Sigmoid colon (tissue), 7 donors: ENCODE measurements around the gene VDR. TPM values are rescaled to one million over a fixed set of nuclear protein-coding genes. Genes with fewer than 3 reads are reported as not detected.
A peak's percentile ranks its signal among the peaks of the same experiment; 100 is the strongest.

Experiments
- DNase-seq: peaks from one replicate; pipeline ENCODE4 v3.0.0-alpha.2; 2019
- H3K27ac ChIP-seq, 4 donors: fragments of 200-600 bp; sonication (generic); one replicate each; pipeline ENCODE4 v1.5.1; 2016 to 2019; ENCODE audit warnings: mild to moderate bottlenecking in 1 of 4
- H3K27me3 ChIP-seq, 3 donors: fragments of 200-600 bp; sonication (generic); one replicate each; pipeline ENCODE4 v1.5.1; 2019; ENCODE audit warnings: mild to moderate bottlenecking in 1 of 3
- H3K36me3 ChIP-seq, 4 donors: fragments of 200-600 bp; sonication (generic); one replicate each; pipeline ENCODE4 v1.5.1; 2016 to 2019
- H3K4me1 ChIP-seq, 4 donors: fragments of 200-600 bp; sonication (generic); one replicate each; pipeline ENCODE4 v1.5.1; 2017 to 2019
- H3K4me3 ChIP-seq, 4 donors: fragments of 200-600 bp; sonication (generic); one replicate each; pipeline ENCODE4 v1.5.1; 2017 to 2019; ENCODE audit warnings: mild to moderate bottlenecking in 2 of 4, moderate library complexity in 1 of 4
- H3K9me3 ChIP-seq, 4 donors: fragments of 200-600 bp in 3 of 4; sonication (generic) in 3 of 4; one replicate each; pipeline versions ENCODE4 v1.5.1 to v1.6.1; 2013 to 2019
- EP300 ChIP-seq, 4 donors: sonication (generic); formaldehyde crosslinking; IDR thresholded peaks; one replicate each; pipeline ENCODE4 v1.6.1; 2017; ENCODE audit warnings: antibody characterized with exemption in 4 of 4
- POLR2A ChIP-seq, 2 donors: fragments of 450-650 bp; IDR thresholded peaks; one replicate each; pipeline ENCODE4 v1.6.1; 2016; ENCODE audit warnings: antibody characterized with exemption in 2 of 2, mild to moderate bottlenecking in 2 of 2, moderate library complexity in 2 of 2
- POLR2AphosphoS5 ChIP-seq, 4 donors: sonication (generic); formaldehyde crosslinking; IDR thresholded peaks; one replicate each; pipeline ENCODE4 v1.6.1; 2017; ENCODE audit warnings: antibody characterized with exemption in 4 of 4
- WGBS, 2 donors: extraction: QIAGEN DNeasy Blood & Tissue Kit; methylation state at CpG; one replicate each; pipeline ENCODE4 v1.1.7; 2013; 5-methylcytosine and 5-hydroxymethylcytosine counted together
- intact Hi-C: fragments of 100-400 bp; cut with DNase I; formaldehyde crosslinking; loops from one replicate; pipeline ENCODE4 v1.15.1; 2023
- polyA plus RNA-seq, 3 donors: library from polyadenylated mRNA; stranded (reverse); fragments of 200-250 nt; gene quantifications; one replicate each; pipeline ENCODE4 v1.2.3, GENCODE V29; 2013
- total RNA-seq, 4 donors: library from RNA; depleted of rRNA; stranded (reverse); fragments of >200 nt; gene quantifications; one replicate each; pipeline ENCODE4 v1.1.0, GENCODE V29; 2016
- TF ChIP-seq, protein P1 (sequence below), 4 experiments: fragments of 450-650 bp in 3 of 4; fragments of 200-600 bp in 1 of 4; IDR thresholded peaks; one replicate each; pipeline ENCODE4 v1.5.1; 2016 to 2019; ENCODE audit warnings: antibody characterized with exemption in 4 of 4, mild to moderate bottlenecking in 3 of 4, moderate library complexity in 2 of 4
- donor health status: healthy with polysubstance abuse.
- donor health status: Bipolar disorder and iron deficiency.
- donor health status: healthy.

Gene VDR
- total and polyA plus RNA-seq, 7 donors: 0.71 to 69.1 (median 2.5) TPM

DNA sequence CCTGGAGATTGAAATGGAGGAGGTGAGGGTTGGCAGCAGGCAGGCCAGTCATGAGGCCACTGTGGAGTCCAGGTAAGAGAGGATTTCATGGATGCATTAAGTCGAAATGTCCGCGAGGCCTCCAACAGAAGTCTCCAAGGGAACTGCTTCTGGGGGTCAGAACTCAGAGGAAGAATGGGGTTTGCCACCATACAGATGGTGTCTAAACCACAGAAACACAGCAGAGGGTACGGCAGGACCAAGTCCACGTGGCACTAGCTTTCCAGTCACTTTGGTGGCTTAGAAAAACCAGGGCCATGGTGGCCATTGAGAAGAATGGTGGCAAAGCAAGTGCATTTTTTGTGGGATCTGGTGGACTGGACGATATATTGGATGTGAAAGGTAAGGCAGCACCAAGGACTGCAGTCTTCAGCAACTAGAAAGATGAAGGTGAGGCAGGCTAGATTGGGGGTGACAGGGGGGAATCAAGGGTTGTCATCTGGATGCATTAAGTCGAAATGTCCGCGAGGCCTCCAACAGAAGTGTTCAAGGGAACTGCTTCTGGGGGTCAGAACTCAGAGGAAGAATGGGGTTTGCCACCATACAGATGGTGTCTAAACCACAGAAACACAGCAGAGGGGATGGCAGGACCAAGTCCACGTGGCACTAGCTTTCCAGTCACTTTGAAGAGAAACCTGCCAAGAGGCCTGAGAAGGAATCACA, 36.1 kb upstream of the VDR start:
- peaks cover 6 to 25% (median 13%) of the 10 kb centered on the region in 3 donors for H3K27me3 ChIP-seq
- H3K27ac ChIP-seq: no peak overlapping the region
- H3K9me3 ChIP-seq: no peaks in the 10 kb centered on the region
- no peak for DNase-seq
- intact Hi-C loops: no loop called here
- H3K4me1 ChIP-seq: peaks cover 0 to 5% (median 2%) of the 10 kb centered on the region in 4 donors
- no peak for TF ChIP-seq POLR2AphosphoS5 (IDR thresholded peaks at IDR 0.05)
- no peak for TF ChIP-seq POLR2A (IDR thresholded peaks at IDR 0.05)
- TF ChIP-seq EP300 (IDR thresholded peaks at IDR 0.05): no peak
- TF ChIP-seq, protein P1, sequence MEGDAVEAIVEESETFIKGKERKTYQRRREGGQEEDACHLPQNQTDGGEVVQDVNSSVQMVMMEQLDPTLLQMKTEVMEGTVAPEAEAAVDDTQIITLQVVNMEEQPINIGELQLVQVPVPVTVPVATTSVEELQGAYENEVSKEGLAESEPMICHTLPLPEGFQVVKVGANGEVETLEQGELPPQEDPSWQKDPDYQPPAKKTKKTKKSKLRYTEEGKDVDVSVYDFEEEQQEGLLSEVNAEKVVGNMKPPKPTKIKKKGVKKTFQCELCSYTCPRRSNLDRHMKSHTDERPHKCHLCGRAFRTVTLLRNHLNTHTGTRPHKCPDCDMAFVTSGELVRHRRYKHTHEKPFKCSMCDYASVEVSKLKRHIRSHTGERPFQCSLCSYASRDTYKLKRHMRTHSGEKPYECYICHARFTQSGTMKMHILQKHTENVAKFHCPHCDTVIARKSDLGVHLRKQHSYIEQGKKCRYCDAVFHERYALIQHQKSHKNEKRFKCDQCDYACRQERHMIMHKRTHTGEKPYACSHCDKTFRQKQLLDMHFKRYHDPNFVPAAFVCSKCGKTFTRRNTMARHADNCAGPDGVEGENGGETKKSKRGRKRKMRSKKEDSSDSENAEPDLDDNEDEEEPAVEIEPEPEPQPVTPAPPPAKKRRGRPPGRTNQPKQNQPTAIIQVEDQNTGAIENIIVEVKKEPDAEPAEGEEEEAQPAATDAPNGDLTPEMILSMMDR (IDR thresholded peaks at IDR 0.05): no peak
- no peaks in the 10 kb centered on the region for H3K36me3 ChIP-seq
- WGBS, 2 donors: 86 to 94% methylated on average over 10 of the region's 10 CpGs
- H3K4me3 ChIP-seq: no peak overlapping the region

DNA sequence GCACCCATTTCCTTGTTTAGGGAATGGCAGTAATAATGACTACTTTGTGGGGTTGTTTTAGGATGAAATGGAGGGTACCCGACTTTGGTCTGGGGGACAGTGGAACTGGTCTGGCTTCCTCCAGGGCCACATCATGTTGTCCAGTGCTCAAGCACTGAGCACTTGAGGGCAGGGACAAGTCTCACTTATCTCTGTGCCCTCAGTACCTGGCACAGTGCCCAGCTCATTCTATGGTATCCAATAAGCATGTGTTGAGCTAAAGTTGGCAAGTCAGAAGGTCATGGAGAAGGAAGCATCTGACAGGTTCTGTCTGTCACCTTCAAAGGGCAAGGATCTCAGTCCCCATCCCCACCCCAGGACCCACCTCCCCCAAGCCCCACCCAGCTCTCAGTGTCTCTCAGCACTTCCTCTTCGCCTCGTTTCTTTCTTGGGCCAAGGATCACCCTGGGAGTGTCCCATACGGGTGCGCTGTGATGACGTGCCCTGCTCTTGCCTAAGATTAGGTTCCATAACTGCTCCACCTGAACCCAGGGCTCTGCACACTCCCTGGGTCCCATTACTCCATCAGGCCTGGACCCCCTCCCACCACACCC, 34.3 kb upstream of the VDR start:
- Histone ChIP-seq H3K4me3 (no peak overlapping the region), H3K27ac (no peak overlapping the region), H3K36me3 (no peaks in the 10 kb centered on the region), H3K27me3 (peaks cover 6 to 25% (median 13%) of the 10 kb centered on the region in 3 donors), H3K4me1 (peaks cover 0 to 9% (median 6%) of the 10 kb centered on the region in 4 donors), H3K9me3 (no peaks in the 10 kb centered on the region)
- intact Hi-C loops: no loop called here
- WGBS, 2 donors: 19 to 63% methylated on average over 6 of the region's 6 CpGs
- DNase-seq: peak; percentile 40
- TF ChIP-seq POLR2A (IDR thresholded peaks at IDR 0.05) (no peak), EP300 (IDR thresholded peaks at IDR 0.05) (no peak), POLR2AphosphoS5 (IDR thresholded peaks at IDR 0.05) (no peak)
- TF ChIP-seq, protein P1 (IDR thresholded peaks at IDR 0.05): no peak

DNA sequence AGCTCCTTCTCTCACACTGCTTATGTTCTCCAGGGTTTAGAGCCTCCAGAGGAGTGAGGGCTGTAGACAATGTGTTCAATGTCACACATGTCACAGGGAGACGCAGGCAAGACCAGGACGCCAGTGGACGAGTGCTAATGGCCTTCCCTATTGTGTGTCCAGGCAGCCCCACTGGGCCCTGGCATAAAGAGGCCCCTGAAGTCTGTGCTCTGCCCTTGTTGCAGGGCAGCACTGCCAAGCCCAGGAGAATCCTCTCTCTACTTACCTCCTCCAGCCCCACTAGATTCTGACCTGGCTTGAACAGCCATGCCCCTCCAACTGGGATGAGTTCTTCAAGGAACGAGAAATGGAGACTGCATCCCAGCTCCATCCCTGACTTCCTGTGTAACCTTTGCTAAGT, 33.8 kb upstream of the VDR start:
- Histone ChIP-seq H3K27me3 (peaks cover 6 to 25% (median 13%) of the 10 kb centered on the region in 3 donors), H3K36me3 (no peaks in the 10 kb centered on the region), H3K4me1 (peaks cover 0 to 9% (median 6%) of the 10 kb centered on the region in 4 donors), H3K9me3 (no peaks in the 10 kb centered on the region), H3K27ac (no peak overlapping the region), H3K4me3 (no peak overlapping the region)
- DNase-seq: peak; percentile 19
- intact Hi-C loops: no loop called here
- 77 to 90% methylated on average over 4 of the region's 4 CpGs for WGBS, 2 donors
- no peak for TF ChIP-seq EP300 (IDR thresholded peaks at IDR 0.05)
- TF ChIP-seq, protein P1 (IDR thresholded peaks at IDR 0.05): no peak
- no peak for TF ChIP-seq POLR2A (IDR thresholded peaks at IDR 0.05)
- TF ChIP-seq POLR2AphosphoS5 (IDR thresholded peaks at IDR 0.05): no peak

DNA sequence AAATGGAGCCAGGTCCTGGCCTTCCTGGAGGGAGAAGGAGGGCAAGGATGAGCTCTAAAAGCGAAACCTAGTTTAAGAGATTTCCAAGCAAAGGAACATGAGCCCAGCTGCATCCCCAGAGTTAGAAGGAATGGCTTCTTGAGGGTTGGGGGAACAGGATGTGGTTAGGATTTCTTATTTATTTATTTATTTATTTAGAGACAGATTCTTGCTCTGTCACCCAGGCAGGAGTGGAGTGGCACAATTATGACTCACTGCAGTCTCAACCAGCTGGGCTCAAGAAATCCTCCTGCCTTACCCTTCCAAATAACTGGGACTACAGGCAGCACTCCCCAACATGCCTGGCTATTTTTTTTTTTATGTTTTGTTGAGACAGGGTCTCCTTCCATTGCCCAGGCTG, 33.3 kb upstream of the VDR start:
- H3K4me1 ChIP-seq: peaks cover 0 to 9% (median 6%) of the 10 kb centered on the region in 4 donors
- no peaks in the 10 kb centered on the region for H3K36me3 ChIP-seq
- WGBS, 2 donors: 98 to 99% methylated on average over 1 of the region's 1 CpG
- no peak overlapping the region for H3K27ac ChIP-seq
- H3K9me3 ChIP-seq: no peaks in the 10 kb centered on the region
- DNase-seq: no peak
- TF ChIP-seq, protein P1 (IDR thresholded peaks at IDR 0.05): no peak
- TF ChIP-seq POLR2AphosphoS5 (IDR thresholded peaks at IDR 0.05): no peak
- TF ChIP-seq EP300 (IDR thresholded peaks at IDR 0.05): no peak
- TF ChIP-seq POLR2A (IDR thresholded peaks at IDR 0.05): no peak
- peaks cover 6 to 24% (median 13%) of the 10 kb centered on the region in 3 donors for H3K27me3 ChIP-seq
- no peak overlapping the region for H3K4me3 ChIP-seq
- intact Hi-C loops: no loop called here
